Activated CD8-positive, alpha-beta memory T cell treated with anti-CD3 and anti-CD28 coated beads, Interleukin-2, amount 50 U/mL, for 1 hour (primary cell): ENCODE measurements around the gene KLF15.

Experiments
- DNase-seq: peaks from one replicate; pipeline ENCODE4 v3.0.0-alpha.2; 2020; ENCODE audit errors: extremely low read depth

KLF15 gene

DNA sequence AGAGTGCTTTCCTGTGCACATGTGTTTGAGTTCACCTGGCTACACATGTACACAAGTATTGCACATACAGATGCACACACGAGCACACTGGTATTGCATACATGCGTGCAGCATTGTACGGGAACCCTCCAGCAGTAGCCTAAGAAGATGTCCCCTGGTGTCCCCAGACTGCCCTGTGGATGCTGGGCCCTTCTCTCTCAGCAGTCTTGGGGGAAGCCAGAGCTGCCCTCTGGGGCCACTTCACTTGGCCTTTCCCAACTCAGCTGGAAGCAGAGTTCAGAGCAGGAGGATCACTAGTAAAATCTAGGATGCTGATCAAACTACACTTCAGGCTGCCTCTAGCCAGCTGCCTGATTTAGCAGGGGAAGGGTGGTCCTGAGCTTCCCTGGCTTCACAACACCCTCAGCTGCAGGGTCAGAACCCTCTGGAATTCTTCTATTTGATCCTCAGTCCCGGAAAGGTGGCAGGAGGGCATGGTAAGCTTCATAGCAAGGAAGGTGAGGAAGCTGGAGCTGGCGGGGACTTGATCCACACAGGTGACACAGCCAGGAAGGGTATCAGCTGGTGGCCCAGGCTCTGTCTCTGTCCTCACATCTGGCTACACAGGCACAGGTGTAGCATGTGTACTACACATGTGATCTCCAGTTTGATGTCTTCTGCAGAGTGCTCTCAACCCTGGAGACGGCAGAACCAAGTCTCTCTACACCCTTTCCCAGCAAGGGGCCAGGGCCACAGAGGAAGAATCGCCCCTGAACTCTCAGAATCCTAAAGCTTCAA is 36.5 kb downstream of the KLF15 start:
- no peak for DNase-seq

DNA sequence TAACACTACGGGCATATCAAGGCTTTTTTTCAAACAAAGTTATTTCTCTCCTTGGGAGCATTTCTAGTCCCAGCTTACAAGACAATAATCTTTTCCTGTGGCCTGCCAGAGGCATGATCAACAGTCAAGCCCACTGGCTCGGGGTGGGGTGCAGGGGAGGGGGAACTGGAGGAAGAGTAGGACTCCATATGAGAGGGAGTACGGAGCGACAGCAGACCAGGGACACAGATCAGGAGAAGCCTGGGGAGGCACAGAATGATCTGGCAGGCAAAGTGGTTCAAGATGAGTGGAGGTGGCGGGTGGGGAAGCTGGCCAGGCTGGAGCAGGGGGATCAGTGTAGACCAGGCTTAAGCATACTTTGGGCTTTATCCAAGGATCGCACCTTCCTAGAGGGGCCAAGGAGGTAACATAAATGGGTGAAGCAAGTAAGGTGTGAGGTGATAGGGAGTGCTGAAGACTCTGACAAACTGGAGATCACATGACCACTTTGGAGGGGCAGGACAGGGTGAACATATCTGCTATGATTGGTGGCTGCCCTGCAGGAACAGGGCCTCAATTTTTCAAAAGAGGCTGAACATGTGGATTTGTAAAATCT is 37.4 kb downstream of the KLF15 start:
- no peak for DNase-seq

DNA sequence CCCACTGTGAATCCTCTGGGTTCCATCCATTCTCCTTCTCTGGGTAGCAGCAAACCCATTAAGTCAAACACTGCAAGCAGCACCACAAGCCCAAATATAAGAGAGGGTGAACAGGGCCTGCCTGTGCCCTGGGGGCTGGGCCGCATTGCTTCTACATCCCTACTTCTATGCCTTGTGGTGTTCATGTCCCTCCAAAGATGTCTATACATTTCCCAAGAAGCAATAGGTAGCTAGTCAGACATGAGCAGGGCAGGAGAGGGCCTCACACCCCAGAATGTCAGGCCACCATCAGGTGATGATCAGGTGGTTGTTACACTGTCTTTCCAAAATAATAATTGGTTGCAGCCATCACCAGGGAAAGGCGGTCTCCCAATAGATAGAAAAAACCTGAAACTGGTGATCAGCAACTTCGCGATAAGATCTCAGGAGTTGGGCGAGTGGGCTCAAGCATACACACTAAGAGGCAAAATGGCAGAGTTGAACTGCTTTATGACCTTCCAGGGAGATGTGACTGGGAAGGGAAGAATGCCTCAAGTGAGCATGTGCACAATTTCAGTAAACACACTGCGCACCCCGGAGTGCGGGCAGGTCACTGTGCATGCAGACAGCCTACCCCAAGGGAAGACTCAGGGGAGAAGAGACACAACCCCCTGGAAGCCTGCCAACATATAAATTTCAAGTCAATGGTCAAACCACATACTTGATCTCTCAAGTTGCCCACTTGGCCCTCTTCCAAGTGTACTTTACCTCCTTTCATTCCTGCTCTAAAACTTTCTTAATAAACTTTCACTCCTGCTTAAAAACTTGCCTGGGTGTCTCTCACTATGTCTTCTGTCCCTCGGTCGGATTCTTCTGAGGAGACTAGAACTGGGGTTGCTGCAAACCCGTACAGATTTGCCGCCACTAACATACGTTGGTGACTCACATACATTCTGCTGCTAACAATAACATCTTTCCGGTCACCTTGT is 39.9 kb downstream of the KLF15 start:
- no peak for DNase-seq

DNA sequence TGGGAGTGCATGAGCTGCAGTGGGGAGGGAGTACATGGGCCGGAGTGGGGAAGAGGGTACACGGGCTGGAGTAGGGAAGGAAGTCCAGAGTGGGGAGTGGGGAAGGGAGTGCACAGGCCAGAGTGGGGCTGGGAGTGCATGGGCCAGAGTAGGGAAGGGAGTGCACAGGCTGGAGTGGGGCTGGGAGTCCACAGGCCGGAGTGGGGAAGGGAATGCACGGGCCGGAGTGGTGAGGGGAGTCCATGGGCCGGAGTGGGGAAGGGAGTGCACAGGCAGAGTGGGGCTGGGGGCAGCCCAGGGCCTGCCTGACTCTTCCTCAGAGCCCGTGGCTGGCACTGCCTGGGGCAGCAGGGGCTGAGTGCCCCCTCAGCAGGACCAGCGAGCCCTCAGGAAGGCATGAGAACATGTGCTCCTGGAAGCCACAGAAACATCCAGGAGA is 40.7 kb downstream of the KLF15 start:
- DNase-seq = no peak

DNA sequence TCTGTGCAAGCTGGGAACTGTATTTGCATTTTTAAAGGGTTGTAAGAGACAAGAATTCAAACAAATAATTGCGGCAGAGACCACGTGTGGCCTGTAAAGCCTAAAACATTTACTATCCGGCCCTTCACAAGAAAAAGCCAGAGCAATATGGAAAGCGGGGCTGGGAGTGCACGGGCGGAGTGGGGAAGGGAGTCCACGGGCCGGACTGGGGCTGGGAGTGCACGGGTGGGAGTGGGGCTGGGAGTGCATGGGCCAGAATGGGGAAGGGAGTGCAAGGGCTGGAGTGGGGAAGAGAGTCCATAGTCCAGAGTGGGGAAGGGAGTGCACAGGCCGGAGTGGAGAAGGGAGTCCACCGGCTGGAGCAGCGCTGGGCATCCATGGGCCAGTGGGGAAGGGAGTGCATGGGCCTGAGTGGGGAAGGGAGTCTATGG is 41.2 kb downstream of the KLF15 start:
- DNase-seq = no peak

DNA sequence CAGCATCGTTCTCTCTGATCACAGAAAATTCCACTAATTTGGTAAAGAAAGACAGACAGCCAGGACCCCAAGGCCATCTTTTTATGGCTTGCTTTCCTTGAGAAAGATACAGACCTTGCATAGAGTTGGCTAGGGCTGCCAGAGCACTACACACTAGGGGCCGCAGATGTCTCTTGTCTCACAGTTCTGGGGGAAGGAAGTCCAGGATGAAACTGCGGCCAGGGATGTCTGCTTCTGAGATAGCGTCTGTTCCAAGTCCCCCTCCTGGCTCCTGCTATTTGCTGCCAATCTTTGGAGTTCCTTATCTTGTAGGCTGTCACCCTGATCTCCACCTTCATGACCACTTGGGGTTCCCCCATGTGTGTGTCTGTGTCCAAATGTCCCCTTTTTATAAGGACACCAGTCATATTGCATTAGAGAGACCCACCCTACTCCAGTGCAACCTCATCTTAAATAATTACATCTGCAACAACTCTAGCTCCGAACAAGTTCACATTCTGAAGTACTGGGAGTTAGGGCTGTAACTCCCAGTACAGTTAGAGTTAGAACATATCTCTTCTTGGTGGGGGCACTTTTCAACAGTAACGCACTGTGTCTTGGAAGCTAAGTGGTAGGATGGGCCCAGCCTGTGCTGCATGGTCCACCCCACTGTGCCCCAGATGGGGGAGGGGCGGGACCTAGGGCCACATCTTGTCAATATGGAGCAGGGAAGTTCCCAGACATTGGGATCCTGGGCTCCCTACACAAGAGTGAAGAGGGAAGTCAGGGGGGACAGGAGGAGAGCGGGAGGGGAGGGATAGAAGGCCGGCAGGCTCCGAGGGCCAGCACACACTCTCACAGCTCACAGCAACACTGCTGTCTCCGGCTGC is 42.2 kb downstream of the KLF15 start:
- no peak for DNase-seq

DNA sequence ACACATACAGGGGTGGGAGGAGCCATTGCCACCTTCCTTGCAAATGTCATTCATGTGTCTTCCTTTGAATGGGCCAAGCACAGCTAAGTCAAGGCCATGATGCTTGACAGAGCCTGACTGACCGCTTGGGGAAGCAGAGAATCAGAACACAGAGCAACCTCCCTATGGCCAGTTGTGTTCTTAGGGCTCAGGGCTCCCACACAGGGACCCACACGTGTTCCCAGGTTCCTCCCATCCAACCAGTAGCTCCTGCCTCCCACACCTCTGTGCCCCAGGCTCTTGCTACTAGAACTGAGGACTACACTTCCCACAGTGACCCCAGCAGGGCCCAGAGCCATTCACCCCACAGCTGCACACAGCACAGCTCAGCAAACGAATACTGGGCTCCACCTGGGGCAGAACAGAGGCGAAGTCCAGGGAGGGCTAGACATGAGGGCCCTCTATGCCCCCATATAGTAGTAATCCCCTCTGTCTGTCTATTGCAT is 42.9 kb downstream of the KLF15 start:
- DNase-seq = no peak

DNA sequence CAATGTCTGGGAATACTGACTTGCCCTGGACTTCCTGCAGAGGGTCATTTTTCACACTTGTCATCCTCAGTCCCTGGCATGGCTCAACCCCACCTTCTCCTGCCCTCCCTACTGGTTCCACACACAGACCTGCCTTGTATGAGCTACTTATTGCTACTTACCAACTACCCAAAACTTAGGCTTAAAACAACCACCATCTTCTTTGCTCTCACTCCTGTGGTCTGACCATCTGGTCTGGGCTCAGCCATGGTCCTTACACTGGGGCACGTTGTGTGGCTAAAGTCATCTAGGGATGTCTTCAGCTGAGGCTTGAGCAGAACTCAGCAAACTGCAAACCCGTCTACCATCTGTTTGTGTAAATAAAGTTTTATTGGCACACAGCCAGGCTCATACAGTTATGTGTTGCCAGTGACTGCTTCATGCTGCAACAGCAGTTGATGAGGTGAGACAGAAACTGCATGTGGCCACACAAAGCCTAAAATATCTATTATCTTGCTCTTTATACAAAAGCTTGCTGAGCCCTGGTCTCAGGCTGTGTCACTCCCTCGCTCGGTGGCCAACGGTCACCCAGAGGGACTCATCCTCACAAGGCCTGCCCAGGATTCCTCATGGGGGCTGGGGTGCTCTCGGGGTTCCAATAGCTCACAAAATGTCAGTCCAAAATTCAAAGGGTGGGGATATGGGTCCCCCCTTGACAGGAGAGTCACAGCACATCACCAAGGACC is 43.5 kb downstream of the KLF15 start:
- DNase-seq = no peak

DNA sequence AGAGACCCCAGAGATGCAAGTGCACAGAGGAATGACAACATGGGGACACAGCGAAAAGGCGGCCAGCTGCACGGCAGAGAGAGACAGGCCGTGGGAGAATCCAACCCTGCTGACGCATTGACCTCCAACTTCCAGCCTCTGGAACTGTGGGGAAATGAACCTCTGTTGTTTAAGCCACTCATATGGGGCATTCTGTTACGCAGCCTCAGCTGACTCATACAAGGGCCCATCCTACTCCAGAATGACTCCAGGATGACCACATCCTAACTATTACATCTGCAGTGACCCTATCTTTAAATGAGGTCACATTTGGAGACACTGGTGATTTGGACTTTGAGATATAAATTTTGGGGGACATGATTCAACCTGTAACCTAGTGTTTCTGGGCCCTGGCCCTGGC is 44.0 kb downstream of the KLF15 start:
- DNase-seq = no peak

DNA sequence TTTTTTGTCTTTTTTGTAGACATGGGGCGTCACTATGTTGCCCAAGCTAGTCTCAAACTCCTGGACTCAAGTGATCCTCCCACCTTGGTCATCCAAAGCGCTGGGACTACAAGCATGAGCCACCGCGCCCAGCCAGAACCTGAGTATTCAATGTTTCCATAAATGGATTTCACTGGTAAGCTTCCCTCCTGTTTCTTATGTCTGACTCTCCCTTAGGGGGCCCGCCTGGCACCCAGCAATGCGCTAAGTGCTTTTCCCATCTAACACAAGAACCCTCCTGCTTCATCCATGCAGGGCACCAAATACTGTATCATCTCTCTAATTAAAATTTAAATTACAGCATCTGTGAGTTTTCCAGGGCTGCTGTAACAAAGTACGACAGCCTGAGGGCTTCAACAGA is 44.9 kb downstream of the KLF15 start:
- DNase-seq = no peak

DNA sequence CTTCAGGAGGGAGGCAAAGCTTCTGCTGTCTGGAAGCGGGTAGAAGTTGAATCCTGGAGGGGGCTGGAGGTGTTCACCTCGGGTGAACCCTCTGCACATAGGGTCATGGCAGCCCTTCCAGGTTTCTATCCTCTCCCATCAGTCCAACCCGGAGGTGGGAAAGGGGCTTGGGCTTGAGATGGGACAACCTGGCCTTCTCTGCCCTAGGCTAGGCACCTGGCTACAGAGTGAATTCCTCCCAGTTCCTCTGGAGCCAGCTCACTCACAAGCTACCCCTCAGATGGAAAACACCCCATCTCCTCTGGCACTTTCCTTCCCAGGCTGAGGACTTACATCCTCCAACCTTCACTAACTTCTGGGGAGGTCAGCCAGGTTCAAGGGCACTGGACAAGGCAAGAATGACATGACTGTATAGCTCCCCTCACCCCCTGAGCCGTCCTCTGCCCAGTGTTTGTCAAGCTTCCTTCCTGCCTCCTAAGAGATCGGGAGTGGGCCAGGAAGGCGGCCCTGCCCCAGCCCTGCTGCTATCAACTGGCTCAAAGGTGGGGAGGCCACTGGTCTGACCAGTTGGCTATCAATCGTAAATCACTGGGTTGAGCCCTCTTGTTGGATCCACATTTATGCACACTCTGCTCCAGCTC is 45.8 kb downstream of the KLF15 start:
- DNase-seq = no peak

DNA sequence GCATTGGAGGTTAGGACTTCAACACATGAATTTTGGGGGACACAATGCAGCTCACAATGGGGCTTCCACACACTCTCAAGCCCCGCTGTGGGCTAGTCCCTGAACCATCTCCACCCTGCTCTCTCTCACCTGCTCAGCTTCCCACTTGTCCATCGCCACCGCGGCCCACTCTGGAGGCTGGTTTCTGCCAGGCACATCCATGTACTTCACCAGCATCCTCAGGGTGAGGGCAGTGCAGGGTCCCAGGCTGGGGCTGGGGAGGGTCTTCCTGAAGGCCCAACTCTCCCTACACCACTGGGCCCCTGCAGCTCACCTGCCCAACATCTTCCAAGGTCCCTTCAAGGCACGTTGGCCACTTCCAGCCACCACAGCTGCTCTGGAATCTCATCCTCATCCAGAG is 46.4 kb downstream of the KLF15 start:
- no peak for DNase-seq

DNA sequence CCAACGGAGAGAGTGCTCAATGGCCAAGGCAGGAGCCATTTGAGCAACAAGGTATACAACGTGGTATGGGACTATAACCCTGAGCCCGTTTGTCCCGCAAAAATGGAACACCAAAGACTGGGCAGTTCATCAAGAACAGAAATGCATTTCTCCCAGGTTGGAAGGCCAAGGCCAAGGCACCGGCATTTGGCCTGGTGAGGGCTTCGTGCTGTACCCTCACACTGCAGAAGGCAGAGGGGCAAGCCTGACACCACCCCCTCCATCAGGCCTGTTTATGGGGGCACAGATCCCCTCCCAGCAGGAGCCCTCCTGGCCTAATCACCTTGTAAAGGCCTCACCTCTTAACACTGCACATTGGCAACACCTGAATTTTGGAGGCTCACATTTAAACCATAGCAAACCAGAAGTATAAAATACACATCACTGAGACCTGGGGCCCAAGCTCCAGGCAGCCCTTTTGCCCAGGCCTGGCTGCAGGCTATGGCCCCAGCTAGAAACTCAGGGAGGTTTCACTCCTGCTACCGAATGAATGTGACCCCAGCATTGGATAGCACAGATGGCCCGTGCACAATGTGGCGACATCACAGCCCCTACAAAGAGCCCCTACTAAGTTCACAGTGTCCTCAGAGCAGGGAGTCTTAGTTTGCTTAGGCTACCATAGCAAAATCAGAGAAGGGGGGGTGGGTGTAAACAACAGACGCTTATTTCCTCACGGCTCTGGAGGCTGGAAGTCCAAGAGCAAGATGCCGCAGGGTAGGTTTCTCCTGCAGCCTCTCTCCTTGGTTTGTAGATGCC is 47.1 kb downstream of the KLF15 start:
- no peak for DNase-seq

DNA sequence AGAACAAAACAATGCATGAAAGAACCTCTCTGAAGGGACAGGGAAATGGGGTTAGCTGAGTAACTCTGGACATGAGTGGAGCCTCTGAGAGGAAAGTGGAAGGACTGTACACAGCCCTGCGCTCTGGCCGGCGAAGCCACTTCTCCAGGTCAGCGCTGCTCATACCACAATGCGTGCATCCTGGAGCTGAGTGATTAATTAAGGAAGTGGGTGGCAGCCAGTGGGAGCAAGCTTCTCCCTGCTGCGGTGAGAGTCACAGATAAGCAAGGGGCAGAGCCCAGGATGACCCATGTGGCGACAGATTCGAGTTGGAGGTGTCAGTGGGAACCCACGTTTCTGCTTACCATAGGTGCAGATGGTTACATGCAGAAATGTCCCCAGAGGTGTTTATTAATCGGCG is 48.0 kb downstream of the KLF15 start:
- DNase-seq = no peak

DNA sequence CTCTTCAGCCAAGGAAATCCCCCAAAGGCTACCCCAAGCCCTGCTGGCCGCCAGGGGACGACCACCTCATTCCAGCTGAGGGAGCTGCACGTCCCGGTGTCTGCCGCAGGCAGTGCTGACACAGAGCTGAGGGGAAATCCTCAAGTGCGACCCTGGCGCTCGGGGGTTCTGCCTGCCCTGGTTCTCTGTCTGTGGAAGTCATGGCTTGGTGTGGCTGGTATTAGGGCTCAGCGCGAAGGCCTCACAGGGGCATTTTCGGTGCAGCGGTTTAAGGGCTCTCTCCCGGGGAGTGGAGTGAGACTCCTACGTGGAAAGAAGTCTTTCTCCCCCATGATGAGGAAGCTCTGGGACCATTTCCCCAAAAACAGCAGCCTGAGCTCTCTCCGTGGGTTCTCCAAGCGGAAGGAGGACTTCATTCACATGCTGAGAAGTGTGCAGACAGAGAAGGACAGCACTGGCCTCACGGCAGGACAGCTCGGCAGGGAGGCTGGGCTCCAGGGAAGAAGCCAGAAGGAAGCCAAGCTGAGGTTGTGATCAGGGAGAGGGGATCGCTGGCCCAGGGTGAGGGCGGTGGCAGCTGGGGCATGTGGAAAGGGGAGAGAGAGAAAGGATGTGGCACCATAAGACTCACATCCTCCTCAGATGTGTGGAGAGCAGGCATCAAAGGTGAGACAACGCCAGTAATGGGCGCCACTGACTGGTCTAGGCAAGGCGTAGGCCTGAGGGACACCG is 48.6 kb downstream of the KLF15 start:
- no peak for DNase-seq

DNA sequence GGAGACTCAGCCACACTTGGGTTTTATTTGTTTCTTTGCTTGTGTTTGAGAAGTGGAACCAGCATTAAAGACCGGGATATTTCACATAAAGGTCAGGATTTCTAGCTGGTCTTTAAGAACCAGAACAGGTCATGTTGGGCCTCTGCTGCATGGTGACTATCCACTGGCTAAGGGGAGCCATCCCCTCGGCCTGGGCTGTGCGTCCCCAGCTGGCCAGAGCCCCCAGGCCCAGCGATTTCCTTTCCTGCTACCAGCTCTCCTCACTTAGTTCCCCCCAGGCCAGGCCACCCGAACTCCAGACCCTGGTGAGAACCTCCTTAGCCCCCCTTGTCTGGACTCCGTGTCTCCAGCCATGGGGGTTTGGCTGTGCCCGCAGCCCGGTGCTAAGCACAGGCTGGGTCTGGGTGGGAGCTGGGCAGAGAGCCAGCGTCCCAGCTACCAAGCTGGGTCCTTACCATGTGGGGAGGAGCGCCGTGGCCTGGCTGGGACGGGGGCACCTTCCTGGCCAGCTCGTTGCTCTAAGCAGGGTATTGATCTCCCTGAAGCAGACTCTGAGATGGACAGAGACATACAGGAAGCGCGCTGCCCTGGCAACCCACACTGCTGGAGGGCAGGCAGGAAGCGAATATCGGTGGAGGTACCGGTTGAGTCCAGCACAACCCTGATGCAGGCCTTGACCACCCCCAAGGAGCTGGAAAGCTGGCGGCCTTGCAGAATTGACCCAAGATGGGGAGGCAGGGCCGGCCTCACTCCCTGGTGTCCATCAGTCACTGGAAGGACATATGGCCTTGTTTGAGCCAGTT is 49.4 kb downstream of the KLF15 start:
- DNase-seq = no peak

DNA sequence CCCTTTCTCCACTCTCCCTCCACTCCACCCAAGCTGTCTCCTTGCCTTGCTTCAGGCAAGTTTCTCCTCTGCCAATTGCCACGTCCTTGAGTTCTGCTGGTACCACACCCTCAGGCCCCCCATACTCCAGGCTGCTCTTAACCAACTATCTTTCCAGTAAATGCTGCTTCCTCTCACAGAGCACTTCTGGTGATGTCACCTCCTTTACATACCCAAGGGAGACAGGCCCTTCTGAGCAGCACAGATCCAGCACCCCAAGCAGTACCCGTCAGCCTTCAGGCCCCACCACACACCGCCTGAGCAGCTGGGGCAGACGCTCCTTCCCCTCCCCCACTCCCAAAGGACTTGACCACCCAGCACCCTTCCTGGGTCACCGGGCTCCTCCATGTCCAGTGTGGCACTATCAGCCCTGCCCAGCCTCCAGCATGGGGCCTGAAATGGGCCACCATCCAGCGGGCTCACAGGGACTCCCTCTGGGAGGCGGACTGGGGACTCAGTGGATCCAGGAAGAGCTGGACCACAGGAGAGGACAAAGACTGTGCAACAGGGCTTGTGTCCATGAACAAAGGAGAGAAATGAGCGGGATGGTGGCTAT is 50.2 kb downstream of the KLF15 start:
- no peak for DNase-seq
